Mesenteric fat pad (tissue), 1 donor: ENCODE results near the gene NOXO1. TPM values are rescaled to one million over a fixed set of nuclear protein-coding genes. Genes with fewer than 3 reads are reported as not detected.
"Not testable (repeated sequence)": the region's sequence is repeated elsewhere in the genome, so short reads cannot be mapped to it uniquely, and the experiment has no call there.

Experiments used
- DNase-seq: peaks from one replicate; pipeline ENCODE4 v3.0.0-alpha.2; 2020; ENCODE audit warnings: low spot score
- total RNA-seq: library from RNA; stranded (reverse); fragmentation: NEBNext Ultra II Directional; extraction: Animal tissue kit (Norgen Biotek cat#: 25700); gene quantifications from one replicate; pipeline ENCODE4 v1.2.1, GENCODE V29; 2021
- donor health status: DM: yes; HTN: yes; CAD: no.

The NOXO1 gene
- total RNA-seq, 1 donor from 2014 or later: not detected

DNA sequence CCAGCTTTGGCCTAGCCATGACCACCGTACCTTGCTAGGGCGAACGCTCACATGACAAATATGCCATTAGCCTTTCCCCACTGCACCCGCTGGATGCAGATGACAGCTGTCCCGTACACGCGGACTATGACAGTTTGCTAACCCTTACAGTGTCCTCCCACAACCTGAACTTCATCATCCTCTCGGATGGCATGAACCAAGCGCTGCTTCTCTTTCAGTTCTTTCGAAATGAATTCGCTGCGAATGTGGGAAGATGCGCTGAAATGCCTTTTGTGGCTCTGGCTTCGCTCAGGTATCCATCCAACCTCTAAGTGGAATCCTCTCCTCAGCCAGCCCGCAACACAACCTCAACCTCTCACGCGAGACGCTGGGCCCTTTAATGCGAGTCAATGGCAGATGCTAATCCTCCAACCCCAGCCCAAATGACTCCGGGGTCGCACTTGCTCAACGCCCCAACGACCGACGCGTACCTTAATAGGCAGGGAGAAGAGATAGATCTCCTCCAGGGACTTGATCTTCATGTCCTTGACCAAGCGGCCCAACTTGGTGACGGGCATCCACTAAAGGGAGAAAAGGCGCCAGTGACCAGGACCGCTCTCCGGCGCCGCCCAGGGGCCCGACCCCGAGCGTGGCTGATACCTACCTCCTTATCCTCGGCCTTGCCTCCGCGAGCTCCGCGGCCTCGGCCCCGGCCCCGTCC lies 17.3 kb downstream of the NOXO1 start:
- DNase-seq: no peak

DNA sequence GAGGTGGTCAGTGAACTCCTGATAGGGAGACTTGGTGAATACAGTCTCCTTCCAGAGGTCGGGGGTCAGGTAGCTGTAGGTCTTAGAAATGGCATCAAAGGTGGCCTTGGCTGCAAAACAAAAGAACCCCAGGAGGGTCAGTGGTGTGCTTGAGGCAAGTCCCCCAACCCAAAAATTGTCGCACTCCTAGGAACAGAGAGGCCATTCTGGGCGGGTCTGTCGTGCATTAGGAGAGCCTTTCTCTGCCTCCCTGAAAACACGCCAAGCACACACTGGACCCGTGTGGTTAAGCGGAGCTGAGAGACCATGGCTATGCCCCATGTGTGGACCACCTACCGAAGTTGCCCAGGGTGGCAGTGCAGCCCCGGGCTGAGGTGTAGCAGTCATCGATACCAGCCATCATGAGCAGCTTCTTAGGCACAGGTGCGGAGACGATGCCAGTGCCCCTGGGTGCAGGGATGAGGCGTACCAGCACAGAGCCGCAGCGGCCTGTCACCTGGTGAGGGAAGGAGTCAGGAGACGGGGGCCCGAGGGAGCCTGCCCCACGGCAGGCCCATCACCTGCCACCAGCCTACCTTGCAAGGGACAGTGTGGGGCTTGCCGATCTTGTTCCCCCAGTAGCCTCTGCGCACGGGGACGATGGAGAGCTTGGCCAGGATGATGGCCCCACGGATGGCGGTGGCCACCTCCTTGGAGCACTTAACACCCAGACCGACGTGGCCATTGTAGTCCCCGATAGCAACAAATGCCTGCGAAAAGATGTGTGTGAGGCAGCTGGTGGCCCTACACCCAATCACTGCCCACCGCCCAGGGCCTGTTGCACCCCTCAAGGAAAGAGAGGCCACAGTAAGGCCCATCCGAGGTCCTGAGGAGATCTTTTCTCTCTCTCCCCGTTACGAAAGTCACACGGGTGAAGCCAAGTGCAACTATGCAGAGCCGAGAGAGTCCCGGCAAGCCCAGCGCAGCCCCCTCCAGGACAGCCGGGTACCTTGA lies 18.8 kb downstream of the NOXO1 start:
- DNase-seq: not testable (repeated sequence)

DNA sequence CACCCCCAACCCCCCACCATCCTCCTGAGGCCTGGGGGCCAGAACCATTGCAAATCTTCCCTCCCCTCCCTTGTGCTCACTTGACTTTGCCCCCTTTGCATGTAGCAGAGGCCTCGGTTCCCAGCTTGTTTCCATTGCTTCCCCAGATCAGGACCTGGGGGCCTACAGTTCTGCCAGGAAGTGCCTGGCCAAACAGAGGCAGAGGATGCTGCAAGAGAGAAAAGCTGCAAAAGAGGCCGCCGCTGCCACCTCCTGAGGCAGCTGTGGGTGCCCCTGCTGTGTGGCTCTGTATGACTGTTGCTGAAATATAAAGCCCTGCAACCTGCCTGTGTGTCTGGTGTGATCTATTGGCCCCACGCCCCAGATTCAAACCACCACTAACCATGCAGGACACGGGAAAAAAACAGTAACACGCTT lies 19.6 kb downstream of the NOXO1 start:
- DNase-seq: no peak

DNA sequence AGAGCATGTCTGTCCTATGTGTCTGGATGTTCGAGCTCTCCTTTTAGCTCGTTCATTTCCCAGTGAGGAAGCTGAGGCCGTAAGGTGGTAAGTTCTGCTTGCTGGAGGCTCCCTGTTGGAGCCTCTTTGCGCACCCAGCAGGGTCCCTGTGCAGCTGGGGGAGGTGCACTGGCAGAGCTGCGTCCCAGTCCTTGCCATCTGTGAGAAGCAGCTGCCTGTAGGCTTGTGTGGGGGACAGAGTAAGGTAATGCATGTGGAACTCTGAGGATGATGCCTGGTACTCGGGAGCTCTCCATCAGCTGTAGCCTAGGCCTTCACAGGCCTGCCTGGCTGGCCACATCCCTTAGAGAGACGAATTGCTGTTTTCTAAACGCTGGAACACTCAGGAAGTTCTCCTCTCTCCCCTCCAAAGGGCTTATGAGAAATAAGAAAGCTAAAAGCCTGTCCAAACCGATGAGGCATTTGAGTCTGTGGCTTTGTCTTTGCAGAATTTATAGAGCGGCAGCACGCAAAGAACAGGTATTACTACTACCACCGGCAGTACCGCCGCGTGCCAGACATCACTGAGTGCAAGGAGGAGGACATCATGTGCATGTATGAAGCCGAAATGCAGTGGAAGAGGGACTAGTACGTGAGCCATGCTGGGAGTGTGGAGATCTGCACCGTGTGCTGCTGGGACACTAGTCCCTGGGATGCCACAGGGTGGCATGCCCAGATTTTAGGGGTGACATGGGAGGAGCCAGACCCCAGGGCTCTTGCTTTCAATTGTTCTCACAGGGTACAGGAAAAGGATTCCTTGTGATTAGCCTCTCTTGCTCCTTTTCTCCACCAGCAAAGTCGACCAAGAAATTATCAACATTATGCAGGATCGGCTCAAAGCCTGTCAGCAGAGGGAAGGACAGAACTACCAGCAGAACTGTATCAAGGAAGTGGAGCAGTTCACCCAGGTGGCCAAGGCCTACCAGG lies 20.3 kb downstream of the NOXO1 start:
- DNase-seq: no peak

DNA sequence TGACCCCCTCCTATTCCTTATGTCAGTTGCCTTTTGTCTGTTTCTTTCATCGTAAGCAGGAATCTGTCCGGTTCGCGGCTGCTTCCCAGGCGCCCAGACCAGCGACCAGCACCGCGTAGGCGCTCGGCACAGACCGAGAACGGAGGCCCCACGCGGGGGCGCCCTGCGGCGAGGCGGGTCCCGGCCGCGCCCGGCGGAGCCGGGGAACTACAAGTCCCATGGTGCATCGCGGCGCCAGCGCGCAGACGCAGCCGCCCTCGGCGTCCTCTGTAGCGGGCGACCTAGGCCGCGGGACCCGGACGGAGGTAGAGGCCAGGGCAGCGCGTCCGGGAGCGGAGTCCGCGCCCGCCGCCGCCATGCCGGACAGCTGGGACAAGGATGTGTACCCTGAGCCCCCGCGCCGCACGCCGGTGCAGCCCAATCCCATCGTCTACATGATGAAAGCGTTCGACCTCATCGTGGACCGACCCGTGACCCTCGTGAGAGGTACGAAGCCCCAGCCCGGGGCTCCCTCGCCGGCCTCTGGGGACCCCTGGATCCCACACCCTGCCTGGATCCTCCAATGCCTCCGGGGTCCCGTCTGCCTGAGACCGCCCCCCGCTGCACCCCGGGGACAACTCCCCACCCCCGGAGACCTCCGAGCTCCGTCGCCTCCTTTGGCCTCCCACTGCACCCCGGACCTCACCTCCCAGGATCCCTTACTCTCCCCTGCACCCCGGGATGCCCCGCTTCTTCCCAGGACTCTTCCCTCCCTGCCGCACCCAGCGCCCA lies 21.8 kb downstream of the NOXO1 start, which contains the start of gene NDUFB10:
Gene NDUFB10 (plus strand): TSS at position 270 of the 771 bp plus-strand sequence. CDS start 87 bp downstream, at position 357.
- peak; percentile 99 for DNase-seq

DNA sequence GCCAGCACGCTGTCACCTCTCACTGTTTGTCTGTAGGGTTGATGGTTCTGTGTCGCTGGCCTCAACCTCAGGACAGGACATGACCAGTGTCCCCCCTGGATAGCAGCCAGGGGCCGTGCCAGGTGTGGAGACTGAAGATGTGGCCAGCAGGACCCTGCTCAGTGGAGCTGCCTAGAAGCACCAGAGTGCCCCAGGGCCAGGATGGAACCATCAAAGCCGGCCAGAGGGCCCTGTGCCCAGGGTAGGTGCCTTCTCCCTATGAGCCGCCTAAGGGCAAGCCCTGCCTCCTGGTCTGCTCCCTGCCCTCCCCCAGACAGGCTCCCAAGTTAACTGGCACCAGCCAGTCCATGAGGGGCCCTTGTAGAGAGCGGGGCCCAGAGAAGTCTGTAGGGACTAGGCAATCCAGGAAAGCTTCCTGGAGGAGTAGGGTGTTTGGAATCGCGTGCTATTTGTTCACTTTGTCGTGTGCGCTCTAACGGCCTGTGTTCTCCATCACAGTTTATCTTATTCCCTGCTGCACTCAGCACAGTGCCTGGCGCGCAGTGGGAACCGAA lies 22.5 kb downstream of the NOXO1 start:
- no peak for DNase-seq

DNA sequence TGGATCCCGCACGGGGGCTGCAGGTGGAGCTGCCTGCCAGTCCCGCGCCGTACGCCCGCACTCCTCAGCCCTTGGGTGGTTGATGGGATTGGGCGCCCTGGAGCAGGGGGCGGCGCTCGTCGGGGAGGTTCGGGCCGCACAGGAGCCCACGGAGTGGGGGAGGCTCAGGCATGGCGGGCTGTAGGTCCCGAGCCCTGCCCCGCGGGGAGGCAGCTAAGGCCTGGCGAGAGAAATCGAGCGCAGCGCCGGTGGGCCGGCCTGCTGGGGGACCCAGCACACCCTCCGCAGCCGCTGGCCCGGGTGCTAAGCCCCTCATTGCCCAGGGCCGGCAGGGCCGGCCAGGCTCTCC lies 23.2 kb downstream of the NOXO1 start:
- DNase-seq: not testable (repeated sequence)

DNA sequence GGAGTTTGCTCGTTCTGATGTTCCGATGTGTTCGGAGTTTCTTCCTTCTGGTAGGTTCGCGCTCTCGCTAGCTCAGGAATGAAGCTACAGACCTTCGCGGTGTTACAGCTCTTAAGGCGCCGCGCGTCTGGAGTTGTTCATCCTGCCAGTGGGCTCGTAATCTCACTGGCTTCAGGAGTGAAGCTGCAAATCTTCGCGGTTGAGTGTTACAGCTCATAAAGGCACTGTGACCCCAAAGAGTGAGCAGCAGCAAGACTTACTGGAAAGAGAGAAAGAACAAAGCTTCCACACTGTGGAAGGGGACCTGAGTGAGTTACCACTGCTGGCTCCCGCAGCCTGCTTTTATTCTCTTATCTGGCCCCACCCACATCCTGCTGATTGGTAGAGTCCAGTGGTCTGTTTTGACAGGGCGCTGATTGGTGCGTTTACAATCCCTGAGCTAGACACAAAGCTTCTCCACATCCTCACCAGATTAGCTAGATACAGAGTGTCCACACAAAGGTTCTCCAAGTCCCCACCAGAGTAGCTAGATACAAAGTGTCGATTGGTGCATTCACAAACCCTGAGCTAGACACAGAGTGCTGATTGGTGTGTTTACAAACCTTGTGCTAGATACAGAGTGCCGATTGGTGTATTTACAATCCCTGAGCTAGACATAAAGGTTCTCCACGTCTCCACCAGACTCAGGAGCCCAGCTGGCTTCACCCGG lies 23.7 kb downstream of the NOXO1 start:
- not testable (repeated sequence) for DNase-seq

DNA sequence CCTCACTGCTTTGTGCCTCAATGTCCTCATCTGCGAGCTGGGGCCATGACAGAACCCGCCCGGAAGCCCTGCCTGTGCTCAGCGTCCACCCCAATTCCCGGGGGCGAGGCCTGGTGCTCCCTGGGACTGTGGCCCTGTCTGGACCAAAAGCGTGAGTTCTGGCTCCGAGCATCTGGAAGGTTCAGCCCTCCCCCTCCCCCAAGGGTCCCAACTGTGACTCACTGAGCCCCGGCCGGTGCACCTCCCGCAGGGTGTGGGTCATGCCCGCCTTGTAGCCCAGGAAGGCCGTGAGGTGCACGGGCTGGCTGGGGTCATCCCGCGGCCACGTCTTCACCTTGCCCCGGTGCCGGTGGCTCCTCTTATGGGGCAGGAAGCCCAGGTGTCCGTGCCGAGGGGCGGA lies 27.5 kb downstream of the NOXO1 start:
- no peak for DNase-seq

DNA sequence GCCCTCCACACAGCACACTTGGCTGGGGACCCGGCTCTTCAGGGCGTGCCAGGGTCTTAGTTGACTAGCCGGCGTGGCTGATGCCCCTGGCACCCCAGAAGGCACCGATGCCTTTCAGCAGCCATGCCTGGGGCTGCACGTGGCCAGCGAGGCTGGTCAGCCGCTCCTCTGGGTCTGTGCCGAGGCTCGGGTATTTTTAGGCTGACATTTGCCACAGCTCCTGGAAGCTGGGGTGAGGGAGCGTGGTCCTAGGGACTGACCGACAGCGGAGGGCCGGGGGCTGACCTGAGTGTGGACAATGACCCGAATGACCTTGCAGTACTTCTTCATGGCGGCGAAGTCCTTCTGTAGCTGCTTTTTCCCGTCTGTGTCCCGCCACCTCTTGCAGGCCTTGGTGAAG lies 30.7 kb downstream of the NOXO1 start:
- DNase-seq: no peak

DNA sequence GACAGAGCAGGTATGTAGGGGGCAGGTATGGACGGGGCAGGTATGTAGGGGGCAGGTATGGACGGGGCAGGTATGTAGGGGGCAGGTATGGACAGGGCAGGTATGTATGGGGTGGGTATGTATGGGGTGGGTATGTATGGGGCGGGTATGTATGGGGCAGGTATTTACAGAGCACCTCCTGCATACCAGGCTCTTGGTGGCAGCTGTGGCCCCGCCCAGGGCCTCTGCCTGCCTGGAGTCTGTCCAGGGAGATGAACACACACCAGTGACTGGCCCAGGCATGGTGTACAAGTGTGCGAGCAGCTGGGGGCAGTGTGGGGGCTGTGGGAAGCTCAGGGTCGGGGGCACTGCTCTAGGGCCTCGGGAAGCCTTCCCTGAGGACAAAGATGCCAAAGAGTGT lies 31.2 kb downstream of the NOXO1 start:
- no peak for DNase-seq

DNA sequence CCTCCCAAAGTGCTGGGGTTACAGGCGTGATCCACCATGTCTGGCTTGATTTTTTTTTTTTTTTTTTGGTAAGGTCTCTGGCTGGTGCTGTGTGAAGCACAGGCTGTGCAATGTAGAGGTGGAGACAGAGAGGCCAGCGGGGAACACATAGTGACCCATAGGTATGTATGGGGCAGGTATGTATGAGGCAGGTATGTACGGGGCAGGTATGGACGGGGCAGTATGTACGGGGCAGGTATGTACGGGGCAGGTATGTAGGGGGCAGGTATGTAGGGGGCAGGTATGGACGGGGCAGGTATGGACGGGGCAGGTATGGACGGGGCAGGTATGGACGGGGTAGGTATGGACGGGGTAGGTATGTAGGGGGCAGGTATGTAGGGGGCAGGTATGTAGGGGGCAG lies 31.8 kb downstream of the NOXO1 start:
- DNase-seq: no peak

DNA sequence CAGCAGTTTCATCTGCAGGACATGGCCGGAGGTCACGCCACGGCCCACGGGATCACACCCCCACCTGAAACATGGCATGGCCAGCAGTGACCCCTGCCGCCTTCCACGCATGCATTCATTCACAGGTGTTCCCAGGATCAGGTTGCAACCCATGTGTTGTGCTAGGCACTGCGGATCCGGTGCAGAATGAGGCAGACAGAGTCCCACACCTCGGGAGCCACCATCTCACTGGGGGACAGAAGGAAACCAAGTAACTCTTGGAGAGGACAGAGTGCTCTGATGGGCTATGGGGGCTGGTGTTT lies 33.9 kb downstream of the NOXO1 start:
- DNase-seq: no peak

DNA sequence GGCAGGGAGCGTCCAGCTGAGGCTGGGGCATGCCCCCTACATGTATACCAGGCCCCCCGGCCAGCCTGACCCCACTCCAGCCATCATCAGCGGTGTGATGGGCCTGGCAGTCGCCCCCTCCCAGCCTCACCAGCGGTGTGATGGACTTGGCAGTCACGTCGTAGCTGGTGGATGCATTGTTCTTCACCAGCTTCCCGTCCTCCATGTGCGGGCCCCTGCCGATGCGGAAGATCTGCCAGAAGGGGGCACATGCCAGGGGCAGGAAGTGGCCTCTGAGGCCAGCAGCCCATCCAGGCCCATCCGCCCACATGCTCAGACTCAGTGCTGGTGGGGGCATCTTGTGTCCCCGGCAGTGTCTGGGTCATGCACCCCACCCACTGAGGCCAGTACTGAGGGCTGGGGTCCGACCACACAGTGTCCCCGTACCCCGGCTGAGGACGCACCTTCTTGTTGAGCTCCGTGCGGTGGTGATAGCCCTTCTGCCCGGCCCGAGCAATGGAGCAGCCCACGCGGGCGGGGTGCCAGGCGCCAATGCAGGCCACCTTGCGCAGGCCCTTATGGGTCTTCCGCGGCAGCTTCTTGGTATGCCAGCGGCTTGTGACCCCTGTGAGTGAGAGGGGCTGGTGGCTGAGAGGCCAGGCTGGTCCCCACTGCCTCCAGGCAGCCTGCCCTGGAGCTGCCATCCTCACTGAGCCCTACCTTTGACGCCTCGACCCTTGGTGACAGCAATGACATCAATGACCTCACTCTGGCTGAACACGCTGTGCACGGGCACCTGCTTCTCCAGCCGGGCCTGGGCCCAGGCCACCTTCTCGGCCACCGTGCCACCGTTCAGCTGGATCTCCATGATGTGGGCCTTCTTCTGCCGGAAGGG lies 34.5 kb downstream of the NOXO1 start:
- DNase-seq: no peak

DNA sequence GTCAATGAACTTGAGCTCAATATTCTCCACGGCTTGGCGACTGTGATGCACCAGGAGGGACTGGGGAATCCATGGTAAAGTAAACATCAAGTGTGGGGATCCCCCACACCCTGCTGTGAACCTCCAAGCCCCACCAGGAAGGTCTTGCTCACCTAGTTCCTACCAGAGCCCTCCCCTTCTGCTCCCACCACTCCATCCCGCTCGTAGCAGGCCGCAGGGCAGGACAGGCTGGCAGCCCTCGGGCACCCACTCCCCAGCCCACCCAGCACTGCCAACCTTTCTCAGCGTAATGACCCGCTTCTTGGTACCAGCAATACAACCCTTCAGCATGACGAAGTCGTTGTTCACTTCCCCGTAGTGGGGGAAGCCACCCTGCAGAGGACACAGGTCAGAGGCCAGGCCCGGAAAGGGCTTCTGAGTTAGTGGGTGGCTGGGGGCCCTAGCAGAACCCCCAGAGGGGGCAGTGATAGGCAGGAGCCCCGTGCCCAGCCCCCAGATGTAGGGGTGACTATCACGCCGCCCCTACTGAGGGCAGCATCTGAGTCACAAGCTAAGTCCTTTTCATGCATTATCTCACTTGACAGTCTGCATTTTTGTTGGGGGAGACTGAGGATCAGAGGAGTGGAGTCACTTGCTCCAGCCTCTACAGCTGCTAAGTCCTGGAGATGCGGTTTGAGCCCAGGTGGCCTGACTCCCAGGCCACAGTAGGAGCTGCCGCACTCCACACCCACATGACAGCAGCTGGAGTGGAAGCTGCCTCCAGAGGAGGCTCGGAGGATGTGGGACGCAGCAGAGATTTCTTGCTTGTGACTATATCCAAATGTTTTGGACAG lies 35.5 kb downstream of the NOXO1 start:
- no peak for DNase-seq

DNA sequence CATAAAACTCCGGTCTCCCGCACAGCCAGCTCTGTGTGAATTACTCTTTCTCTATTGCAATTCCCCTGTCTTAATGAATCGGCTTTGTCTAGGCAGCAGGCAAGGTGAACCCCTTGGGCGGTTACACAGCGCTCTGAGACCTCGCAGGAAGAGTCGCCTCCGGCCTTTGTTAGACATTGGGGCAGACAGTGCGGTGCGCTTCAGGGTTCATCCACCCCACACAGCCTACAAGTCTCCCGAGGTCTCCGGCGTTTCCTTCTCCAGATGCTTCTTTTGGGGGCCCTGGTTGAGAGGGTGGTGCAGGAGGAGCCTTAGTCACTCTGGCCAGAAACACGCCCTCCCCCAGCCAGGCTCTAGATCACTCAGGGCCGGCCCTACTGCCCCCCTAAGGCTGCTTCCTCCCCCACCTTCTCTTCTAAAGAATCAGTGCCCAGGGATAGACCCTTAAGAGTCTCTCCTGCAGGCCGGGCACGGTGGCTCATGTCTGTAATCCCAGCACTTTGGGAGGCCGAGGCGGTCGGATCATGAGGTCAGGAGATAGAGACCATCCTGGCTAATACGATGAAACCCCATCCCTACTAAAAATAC lies 36.6 kb downstream of the NOXO1 start:
- DNase-seq: no peak
